ENCODE data around the gene DCXR.

- no peak for TF ChIP-seq TARDBP (IDR thresholded peaks at IDR 0.05; ENCODE audit: borderline replicate concordance)
- TF ChIP-seq ETV6 (conservative IDR thresholded peaks at IDR 0.05 in 1 of 2, IDR thresholded peaks at IDR 0.05 in 1 of 2; ENCODE audit: borderline replicate concordance in 1 of 2, low read depth in 1 of 2): no peak
- TF ChIP-seq REST (IDR thresholded peaks at IDR 0.05; ENCODE audit: low read depth, low read length): no peak
- no peak for TF ChIP-seq CTCF (IDR thresholded peaks at IDR 0.05 in 2 of 3, conservative IDR thresholded peaks at IDR 0.05 in 1 of 3; ENCODE audit: control insufficient read depth in 2 of 3, extremely low read depth in 1 of 3, insufficient read depth in 1 of 3, low read depth in 3 of 3, low read length in 3 of 3)
Observed at GRCh38 chr17:82073446-82073845, 35.9 kb upstream of the DCXR start.
